Anterior cingulate cortex (tissue), 58 donors: Measurements from ENCODE around the gene STEAP3.

Source experiments
- DNase-seq, 58 donors: peaks; one replicate each; lab custom pipeline; 2025; lab: John Stamatoyannopoulos, UW

STEAP3 gene

GRCh38 chr2:119197126-119197405, 26.6 kb upstream of the STEAP3 start:
- no peak for DNase-seq

- DNase-seq, result no peak
Measured at GRCh38 chr2:119197529-119198239, 25.9 kb upstream of the STEAP3 start.

DNA sequence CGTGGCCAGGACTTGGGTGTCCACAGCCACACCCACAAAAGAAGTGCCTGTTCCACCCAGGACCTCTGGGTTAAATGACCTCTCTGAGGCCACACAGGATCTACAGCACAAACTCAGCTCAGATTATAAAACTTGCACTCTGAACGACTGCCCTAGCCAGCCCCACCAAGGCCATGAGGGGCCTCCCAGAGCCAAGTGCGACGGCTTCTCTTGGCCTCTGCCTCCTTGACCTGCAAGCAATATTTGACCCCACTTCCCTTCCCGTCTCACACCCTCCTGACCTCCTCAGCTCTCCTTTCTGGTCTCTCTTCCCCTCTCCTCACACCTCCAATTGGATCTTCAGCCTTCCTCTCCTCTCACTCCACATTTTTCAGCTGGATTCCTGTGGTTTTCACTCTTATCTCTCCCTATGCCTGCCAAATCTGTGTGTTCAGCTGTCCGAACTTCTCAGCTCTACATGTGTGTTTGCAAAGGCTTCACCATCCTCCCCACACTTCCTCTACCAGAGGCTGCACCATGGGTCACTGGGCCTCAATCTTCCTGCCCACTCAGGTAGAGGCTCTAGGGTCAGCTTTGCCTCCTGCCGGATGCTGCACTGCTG, 25.3 kb upstream of the STEAP3 start:
- DNase-seq, result no peak

- no peak for DNase-seq
Measured at GRCh38 chr2:119201815-119202214, 21.8 kb upstream of the STEAP3 start.

- DNase-seq, result no peak
Measured at GRCh38 chr2:119202610-119203310, 20.9 kb upstream of the STEAP3 start.

DNA sequence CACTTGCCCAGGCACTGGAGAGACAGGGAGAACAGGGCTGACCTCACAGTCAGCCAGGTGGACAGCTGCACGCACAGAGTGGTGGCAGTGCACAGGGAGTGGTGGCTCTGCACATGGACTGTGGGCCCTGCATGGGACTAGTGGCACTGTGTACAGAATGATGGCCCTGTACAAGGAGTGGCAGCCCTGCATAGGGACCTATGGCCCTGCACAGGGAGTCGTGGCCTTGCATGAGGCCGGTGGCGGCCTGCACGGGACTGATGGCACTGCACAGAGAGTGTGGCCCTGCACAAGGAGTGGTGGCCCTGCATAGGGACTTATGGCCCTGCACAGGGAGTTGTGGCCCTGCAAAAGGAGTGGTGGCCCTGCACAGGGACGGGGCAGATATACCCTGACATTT, 19.1 kb upstream of the STEAP3 start:
- DNase-seq, result no peak

DNA sequence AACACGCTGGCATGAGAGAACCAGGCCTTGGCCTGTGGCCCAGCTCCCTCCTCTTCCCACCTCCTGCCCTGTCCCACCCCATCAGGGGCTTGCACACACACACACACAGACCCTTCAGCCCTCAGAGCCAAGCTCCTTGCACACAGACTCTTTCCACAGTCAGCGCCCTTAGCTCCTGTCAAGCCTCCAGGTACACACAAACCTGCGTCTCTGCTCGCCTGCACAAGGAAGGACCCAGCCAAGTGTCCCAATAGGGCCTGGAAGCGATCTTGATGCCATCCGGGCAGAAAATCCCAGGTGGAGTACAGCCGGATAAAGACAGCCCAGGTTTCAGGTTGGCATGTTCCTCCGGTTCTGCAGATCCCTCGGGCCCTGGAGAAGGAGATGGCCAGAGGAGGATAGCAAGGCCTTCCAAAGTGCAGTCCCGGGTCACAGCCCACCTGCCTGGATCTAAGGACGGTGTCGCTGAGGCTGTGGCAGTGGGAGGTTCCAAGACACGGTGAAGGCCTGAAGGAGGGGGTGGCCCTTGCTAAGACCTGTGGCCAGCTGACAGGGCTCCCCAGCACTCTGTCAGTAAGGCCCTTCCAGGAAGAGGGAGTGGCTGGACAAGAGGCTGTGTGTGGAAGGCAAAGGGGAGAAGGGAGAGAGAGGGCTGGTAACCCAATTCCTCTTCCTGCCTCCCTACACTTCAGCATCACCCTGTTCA, 18.5 kb upstream of the STEAP3 start:
- DNase-seq, result no peak

DNA sequence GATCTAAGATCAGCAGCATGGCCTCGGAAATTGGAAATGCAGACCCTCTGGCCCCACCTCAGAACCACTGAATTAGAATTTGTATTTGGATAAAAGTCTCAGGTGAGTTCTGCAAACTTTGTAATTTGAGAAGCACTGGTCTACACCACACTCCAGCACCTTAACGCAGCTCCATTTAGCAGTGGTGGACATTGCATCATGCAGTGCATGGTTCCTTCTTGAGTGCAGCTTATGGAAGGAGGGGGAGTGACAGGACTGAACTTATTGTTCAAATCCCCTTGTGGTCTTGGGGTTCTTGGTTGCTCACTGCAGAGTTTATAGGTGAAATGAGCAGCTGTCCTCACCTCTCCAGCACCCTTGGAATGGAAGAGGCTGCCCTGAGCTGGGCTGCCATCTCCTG, 17.4 kb upstream of the STEAP3 start:
- no peak for DNase-seq

- no peak for DNase-seq
Measured at GRCh38 chr2:119207447-119207846, 16.2 kb upstream of the STEAP3 start.

DNA sequence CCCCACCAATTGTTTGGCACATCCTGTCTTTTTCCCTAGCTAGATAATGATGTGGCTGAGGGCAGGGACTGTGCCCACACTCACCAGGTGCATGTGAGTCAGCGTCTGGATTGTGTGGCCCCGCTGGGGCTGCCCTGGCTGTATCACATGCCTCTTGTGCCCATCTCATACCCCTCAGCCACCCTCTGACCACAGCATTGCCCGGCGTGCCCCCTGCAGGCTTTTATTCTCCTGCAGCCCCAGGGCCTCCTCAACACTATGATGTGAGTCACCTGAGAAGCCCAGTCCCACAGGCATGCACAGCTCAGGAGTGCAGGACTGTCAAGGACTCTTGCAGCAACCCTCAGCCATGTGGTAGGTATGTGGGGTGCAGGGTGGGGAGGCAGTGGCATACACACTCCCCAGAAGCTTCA, 14.8 kb upstream of the STEAP3 start:
- no peak for DNase-seq

DNA sequence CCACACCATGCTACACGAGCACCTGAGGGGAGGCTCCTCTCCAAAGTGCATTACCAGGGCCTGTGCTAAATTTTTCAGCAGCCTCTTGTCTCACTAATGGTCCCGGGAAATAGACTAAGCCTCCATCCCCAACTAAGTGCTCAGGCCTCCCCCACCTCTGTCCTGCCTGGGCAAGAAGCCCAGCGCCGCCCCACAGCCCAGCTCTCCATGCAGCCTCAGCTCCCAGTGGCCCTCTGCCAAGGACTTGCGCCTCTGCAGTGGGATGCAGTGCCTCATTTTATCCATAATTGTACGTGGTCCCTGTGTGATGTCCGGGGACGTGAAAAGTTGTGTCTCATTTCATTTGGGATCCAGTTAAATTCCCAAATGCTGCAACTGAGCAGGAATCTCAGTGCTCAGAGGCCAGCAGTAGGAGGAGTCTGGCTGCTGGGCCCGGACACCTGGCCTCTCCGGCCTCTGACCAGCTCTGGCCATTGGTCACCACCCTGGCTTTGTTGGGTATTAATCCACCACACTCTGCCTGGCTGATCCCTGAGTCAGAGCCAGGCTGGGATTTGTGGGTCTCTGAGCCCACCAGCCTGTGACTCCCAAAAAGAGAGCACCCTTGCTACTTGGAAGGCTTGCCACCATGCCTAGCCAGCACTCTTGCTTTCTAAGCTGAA, 11.4 kb upstream of the STEAP3 start:
- DNase-seq, result no peak

- no peak for DNase-seq
Measured at GRCh38 chr2:119214453-119215037, 9.1 kb upstream of the STEAP3 start.

DNA sequence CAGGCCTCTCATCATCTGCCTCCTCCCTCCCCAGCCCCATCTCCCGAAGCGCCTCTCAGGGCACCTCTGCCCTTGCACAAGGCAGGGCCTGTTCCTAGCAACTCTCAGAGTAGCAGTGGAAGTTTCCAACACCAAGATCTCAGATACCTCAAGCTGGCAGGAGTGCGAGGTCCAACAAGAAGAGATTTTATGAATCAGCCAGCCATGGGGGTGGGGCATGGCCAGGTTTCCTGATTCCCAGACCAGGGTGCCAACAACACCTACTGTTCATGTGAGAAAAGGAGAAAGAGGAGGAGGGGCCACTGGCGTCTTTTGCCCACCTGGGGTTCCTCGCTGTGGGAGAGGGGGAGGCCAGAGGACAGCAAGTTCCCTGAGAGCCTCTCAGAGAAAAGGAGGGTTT, 6.6 kb upstream of the STEAP3 start:
- no peak for DNase-seq

- DNase-seq, result no peak
Measured at GRCh38 chr2:119218478-119219064, 5.1 kb upstream of the STEAP3 start.

- DNase-seq, result no peak
Measured at GRCh38 chr2:119219873-119220272, 3.8 kb upstream of the STEAP3 start.

DNA sequence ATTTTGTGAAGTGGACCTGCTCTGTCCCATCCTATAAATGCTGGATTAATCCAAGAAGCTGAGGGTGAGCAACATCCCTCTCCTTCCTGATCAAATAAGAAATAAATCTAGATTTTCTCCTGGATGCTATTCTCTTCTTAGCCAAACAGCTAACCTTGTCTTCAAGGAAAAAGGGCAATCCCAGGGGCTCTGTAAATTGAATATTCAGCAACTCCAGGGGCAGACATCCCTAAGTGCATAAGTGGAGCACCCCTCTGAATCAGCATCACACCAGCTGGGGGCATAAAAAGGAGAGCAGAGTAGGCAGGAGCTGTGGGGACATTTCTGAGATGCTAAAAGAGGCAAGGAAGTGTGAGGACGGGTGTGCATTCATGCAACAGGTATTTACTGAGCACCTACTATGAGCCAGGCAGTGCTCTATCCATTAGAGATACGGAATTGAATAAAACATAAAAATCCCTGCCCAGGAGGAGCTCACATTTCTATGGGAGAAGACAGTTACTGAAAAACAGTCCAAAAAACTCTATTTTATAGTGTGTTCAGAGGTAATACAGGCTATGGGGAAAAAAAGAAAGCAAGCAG, 2.8 kb upstream of the STEAP3 start:
- no peak for DNase-seq

DNA sequence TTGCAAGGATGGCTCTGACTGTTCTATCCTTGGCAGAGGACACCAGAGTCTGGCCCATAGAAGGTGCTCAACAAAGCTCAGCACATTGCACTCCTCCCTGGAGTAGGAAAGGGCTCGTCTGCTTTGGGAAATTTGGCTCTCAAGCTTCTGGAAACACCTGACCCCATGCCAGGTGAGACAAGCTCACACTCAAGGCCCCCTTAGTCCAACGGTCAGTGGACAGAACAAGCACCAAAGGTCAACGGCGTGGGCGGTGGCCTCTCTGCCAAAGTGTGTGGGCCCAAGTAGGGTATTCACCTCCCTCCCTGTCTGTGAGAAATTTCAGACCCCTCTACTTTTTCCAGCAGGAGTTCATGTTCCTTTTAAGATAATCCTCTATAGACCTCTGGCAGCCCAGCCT, 2.0 kb upstream of the STEAP3 start:
- no peak for DNase-seq

GRCh38 chr2:119222213-119222612, 1.4 kb upstream of the STEAP3 start:
- no peak for DNase-seq

DNA sequence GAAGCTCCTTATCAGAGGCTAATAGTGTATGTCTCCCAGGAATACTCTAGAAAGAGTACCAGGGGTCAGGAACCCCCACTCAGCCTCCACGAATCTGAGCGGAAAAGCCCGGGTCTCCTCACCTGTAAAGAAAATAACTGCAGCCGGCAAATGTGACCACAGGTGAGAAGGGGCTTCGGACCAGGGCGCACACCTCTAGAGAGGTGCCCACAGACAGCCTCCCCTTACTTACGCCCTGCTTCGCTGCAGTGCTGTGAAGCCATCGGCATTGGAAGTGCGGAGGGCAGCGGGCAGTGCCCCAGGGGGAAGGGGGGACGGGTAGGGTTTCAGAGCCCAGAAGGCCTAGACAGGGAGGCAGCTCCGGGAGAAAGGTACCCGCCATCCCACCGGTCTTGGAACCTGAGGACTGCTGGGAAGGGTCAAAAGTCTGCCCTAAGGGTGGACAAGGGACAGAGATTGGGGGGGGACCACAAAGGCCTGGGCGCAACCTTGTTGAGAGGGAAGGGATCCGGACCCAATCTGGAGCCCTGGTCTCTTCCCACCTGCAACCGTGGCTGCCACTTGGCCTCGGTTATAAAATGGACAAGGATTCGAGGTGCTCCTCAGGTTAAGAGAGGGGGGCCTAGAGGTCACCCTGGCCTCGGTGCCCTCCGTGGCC, 642 bp upstream of the STEAP3 start:
- DNase-seq, result no peak
